Liver (tissue), 9 donors: ENCODE measurements around the gene HES4. TPM values are rescaled to one million over a fixed set of nuclear protein-coding genes. Genes with fewer than 3 reads are reported as not detected.

ENCODE experiments used
- DNase-seq: peaks from one replicate; pipeline ENCODE4 v3.0.0-alpha.2; 2017; ENCODE audit warnings: low spot score
- H3K27ac ChIP-seq, 2 donors: one replicate each; pipeline ENCODE4 v1.7.0; 2013; ENCODE audit warnings: inconsistent platforms in 2 of 2, low read length in 2 of 2, control low read depth in 1 of 2, low read depth in 1 of 2, mild to moderate bottlenecking in 1 of 2
- H3K27me3 ChIP-seq, 4 donors: one replicate each; pipeline versions ENCODE4 v1.6.1 to v1.7.0; 2013; ENCODE audit warnings: low read length in 3 of 4, inconsistent platforms in 1 of 4, mild to moderate bottlenecking in 1 of 4, moderate library complexity in 1 of 4; ENCODE audit not compliant: control insufficient read depth in 4 of 4, insufficient read depth in 4 of 4
- H3K36me3 ChIP-seq, 4 donors: one replicate each; pipeline versions ENCODE4 v1.6.1 to v1.7.0; 2013; ENCODE audit warnings: low read length in 3 of 4, mild to moderate bottlenecking in 3 of 4, low read depth in 1 of 4, moderate library complexity in 1 of 4; ENCODE audit not compliant: control insufficient read depth in 4 of 4, insufficient read depth in 3 of 4
- H3K4me1 ChIP-seq, 4 donors: one replicate each; pipeline versions ENCODE4 v1.6.1 to v1.7.0; 2013; ENCODE audit warnings: low read length in 3 of 4, mild to moderate bottlenecking in 3 of 4, moderate library complexity in 1 of 4; ENCODE audit not compliant: control insufficient read depth in 4 of 4, insufficient read depth in 4 of 4
- H3K4me3 ChIP-seq, 3 donors: one replicate each; pipeline versions ENCODE4 v1.6.1 to v1.7.0; 2013; ENCODE audit warnings: low read length in 3 of 3, control low read depth in 1 of 3, low read depth in 1 of 3, mild to moderate bottlenecking in 1 of 3
- H3K9ac ChIP-seq, 2 donors: one replicate each; pipeline ENCODE4 v1.7.0; 2013; ENCODE audit warnings: low read length in 2 of 2, mild to moderate bottlenecking in 2 of 2, moderate library complexity in 2 of 2, control low read depth in 1 of 2, low read depth in 1 of 2
- H3K9me3 ChIP-seq, 4 donors: one replicate each; pipeline versions ENCODE4 v1.6.1 to v1.7.0; 2013; ENCODE audit warnings: low read length in 3 of 4; ENCODE audit not compliant: control insufficient read depth in 4 of 4
- EGR1 ChIP-seq, 2 donors: IDR thresholded peaks; 2 replicates each; pipeline ENCODE4 v1.6.1; 2016 to 2018; ENCODE audit warnings: antibody characterized with exemption in 2 of 2, low read depth in 2 of 2
- FOXA1 ChIP-seq: IDR thresholded peaks from 2 replicates; pipeline ENCODE4 v1.6.1; 2016; ENCODE audit warnings: antibody characterized with exemption
- FOXA2 ChIP-seq: IDR thresholded peaks from 2 replicates; pipeline ENCODE4 v1.6.1; 2016; ENCODE audit warnings: antibody characterized with exemption
- GABPA ChIP-seq, 2 donors: IDR thresholded peaks in 1 of 2; conservative IDR thresholded peaks in 1 of 2; 2 replicates each; pipeline ENCODE4 v1.6.1; 2016; ENCODE audit warnings: antibody characterized with exemption in 2 of 2, mild to moderate bottlenecking in 1 of 2, moderate library complexity in 1 of 2
- HNF4A ChIP-seq, 2 donors: conservative IDR thresholded peaks; 2 replicates each; pipeline ENCODE4 v1.6.1; 2016; ENCODE audit warnings: antibody characterized with exemption in 2 of 2, mild to moderate bottlenecking in 2 of 2
- HNF4G ChIP-seq: IDR thresholded peaks from 2 replicates; pipeline ENCODE4 v1.6.1; 2016; ENCODE audit warnings: antibody characterized with exemption
- JUND ChIP-seq, 2 donors: IDR thresholded peaks; 2 replicates each; pipeline ENCODE4 v1.6.1; 2016; ENCODE audit warnings: antibody characterized with exemption in 2 of 2
- NR2F2 ChIP-seq: IDR thresholded peaks from 2 replicates; pipeline ENCODE4 v1.6.1; 2016; ENCODE audit warnings: antibody characterized with exemption
- RAD21 ChIP-seq, 2 donors: IDR thresholded peaks; 2 replicates each; pipeline ENCODE4 v1.6.1; 2016; ENCODE audit warnings: antibody characterized with exemption in 2 of 2, mild to moderate bottlenecking in 2 of 2
- RXRA ChIP-seq, 2 donors: IDR thresholded peaks; 2 replicates each; pipeline ENCODE4 v1.6.1; 2017 to 2018; ENCODE audit warnings: antibody characterized with exemption in 2 of 2, mild to moderate bottlenecking in 1 of 2
- SP1 ChIP-seq: IDR thresholded peaks from 2 replicates; pipeline ENCODE4 v1.6.1; 2018; ENCODE audit warnings: antibody characterized with exemption, mild to moderate bottlenecking
- TAF1 ChIP-seq: conservative IDR thresholded peaks from 2 replicates; pipeline ENCODE4 v1.6.1; 2016; ENCODE audit warnings: antibody characterized with exemption, mild to moderate bottlenecking
- YY1 ChIP-seq: IDR thresholded peaks from 2 replicates; pipeline ENCODE4 v1.6.1; 2016; ENCODE audit warnings: antibody characterized with exemption, mild to moderate bottlenecking
- WGBS: extraction: QIAGEN DNeasy Blood & Tissue Kit; methylation state at CpG from one replicate; pipeline ENCODE4 v1.1.7; 2013; 5-methylcytosine and 5-hydroxymethylcytosine counted together
- polyA plus RNA-seq, 2 donors: library from polyadenylated mRNA; stranded (reverse) in 1 of 2; unstranded in 1 of 2; fragments of 200-250 nt in 1 of 2; fragments of >200 nt in 1 of 2; fragmentation: Nextera tagmentation in 1 of 2; extraction: Ambion mirVana in 1 of 2; gene quantifications; one replicate each; pipeline versions ENCODE4 v1.2.1 to v1.2.3, GENCODE V29; 2013 to 2015
- total RNA-seq, 2 donors: library from RNA; depleted of rRNA; stranded (reverse); fragments of >200 nt; gene quantifications; one replicate each; pipeline ENCODE4 v1.2.3, GENCODE V29; 2014
- TF ChIP-seq, protein P1 (sequence below): fragments of 150-350 bp; IDR thresholded peaks from 2 replicates; pipeline ENCODE4 v1.5.1; 2017; ENCODE audit warnings: improper control_type of control experiment, low read depth, low read length; ENCODE audit not compliant: missing input control
- TF ChIP-seq, protein P2 (sequence below): IDR thresholded peaks from 2 replicates; pipeline ENCODE4 v1.6.1; 2016; ENCODE audit warnings: antibody characterized with exemption
- TF ChIP-seq, protein P3 (sequence below): IDR thresholded peaks from 2 replicates; pipeline ENCODE4 v1.6.1; 2016; ENCODE audit warnings: antibody characterized with exemption, mild to moderate bottlenecking
- TF ChIP-seq, protein P4 (sequence below): IDR thresholded peaks from 2 replicates; pipeline ENCODE4 v1.6.1; 2016; ENCODE audit warnings: antibody characterized with exemption
- TF ChIP-seq, protein P5 (sequence below): IDR thresholded peaks from 2 replicates; pipeline ENCODE4 v1.6.1; 2016; ENCODE audit warnings: antibody characterized with exemption
- donor health status: healthy.
- donor health status: healthy.
- donor health status: healthy.
- donor health status: healthy.
- donor health status: healthy.

The HES4 gene
- total and polyA plus RNA-seq, 4 donors, result 0.93 to 1.9 (median 1.7) TPM

DNA sequence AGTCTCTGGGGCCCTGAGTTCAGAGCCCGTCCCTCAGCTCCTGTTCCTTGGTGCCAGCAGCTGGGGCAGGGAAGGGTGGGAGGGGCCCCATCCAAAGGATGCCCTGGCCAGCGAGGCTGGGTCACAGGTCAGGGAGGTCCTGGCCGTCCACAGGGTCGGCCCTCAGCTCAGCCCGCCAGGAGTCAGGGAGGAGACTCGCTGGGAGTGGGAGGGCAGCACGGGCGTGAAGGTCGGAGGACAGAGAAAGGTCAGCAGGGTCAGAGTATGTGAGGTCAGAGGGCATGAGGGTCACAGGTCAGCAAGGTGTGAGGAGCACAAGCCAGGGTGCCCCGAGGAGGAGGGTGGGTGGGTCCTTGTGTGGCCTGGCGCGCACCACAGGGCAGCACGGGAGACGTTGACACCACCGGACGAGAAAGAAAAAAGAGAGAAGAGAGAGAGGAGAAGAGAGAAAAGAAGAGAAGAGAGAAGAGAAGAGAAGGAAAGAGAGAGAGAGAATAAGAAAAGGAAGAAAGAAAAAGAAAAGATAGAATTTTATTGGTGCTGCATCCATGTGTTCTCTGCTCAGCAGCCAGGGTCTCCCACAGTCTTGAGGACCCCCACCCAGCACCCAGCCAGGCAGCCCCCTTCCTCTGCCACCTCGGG lies 25.1 kb downstream of the HES4 start:
- H3K36me3 ChIP-seq, result no peaks in the 10 kb centered on the region
- H3K9ac ChIP-seq, result no peak overlapping the region
- no peak overlapping the region for H3K4me3 ChIP-seq
- TF ChIP-seq RAD21 (IDR thresholded peaks at IDR 0.05) (no peak), YY1 (no peak), SP1 (no peak), FOXA2 (no peak), NR2F2 (no peak)
- TF ChIP-seq, protein P1, sequence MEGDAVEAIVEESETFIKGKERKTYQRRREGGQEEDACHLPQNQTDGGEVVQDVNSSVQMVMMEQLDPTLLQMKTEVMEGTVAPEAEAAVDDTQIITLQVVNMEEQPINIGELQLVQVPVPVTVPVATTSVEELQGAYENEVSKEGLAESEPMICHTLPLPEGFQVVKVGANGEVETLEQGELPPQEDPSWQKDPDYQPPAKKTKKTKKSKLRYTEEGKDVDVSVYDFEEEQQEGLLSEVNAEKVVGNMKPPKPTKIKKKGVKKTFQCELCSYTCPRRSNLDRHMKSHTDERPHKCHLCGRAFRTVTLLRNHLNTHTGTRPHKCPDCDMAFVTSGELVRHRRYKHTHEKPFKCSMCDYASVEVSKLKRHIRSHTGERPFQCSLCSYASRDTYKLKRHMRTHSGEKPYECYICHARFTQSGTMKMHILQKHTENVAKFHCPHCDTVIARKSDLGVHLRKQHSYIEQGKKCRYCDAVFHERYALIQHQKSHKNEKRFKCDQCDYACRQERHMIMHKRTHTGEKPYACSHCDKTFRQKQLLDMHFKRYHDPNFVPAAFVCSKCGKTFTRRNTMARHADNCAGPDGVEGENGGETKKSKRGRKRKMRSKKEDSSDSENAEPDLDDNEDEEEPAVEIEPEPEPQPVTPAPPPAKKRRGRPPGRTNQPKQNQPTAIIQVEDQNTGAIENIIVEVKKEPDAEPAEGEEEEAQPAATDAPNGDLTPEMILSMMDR, result no peak
- no peaks in the 10 kb centered on the region for H3K9me3 ChIP-seq
- DNase-seq, result no peak
- H3K27me3 ChIP-seq, result peaks cover 0 to 26% (median 1%) of the 10 kb centered on the region in 4 donors
- WGBS, result 54% methylated on average over 17 of the region's 17 CpGs
- H3K4me1 ChIP-seq, result peaks cover 0 to 6% (median under 1%) of the 10 kb centered on the region in 4 donors
- H3K27ac ChIP-seq, result no peak overlapping the region

DNA sequence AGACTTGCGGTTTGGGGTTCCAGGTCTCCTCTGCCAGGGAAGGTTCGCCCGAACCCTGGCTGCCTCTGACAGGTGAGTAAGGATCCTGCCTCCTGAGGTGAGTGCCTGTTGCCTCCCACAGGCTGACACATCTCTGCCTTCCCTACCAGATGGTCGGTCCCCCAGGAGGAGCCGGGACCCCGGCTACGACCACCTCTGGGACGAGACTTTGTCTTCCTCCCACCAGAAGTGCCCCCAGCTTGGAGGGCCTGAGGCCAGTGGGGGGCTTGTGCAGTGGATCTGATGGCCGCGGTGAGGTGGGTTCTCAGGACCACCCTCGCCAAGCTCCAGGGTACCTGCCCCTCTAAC lies 25.6 kb downstream of the HES4 start:
- H3K27ac ChIP-seq, result no peak overlapping the region
- WGBS, result 90% methylated on average over 11 of the region's 11 CpGs

More for the DNA sequence above, 25.6 kb downstream of the HES4 start:
- peaks cover 0 to 26% (median 2%) of the 10 kb centered on the region in 4 donors for H3K27me3 ChIP-seq
- H3K9me3 ChIP-seq, result no peaks in the 10 kb centered on the region
- no peak for DNase-seq
- TF ChIP-seq HNF4A (conservative IDR thresholded peaks at IDR 0.05) (no peak), EGR1 (IDR thresholded peaks at IDR 0.05; ENCODE audit: low read depth in 2 of 2) (no peak), HNF4G (no peak), YY1 (no peak), RAD21 (IDR thresholded peaks at IDR 0.05) (no peak), NR2F2 (no peak), RXRA (IDR thresholded peaks at IDR 0.05) (no peak), JUND (IDR thresholded peaks at IDR 0.05) (no peak), SP1 (no peak), FOXA2 (no peak), GABPA (IDR thresholded peaks at IDR 0.05 in 1 of 2, conservative IDR thresholded peaks at IDR 0.05 in 1 of 2) (no peak), TAF1 (no peak), FOXA1 (no peak)
- TF ChIP-seq, protein P1, result no peak
- TF ChIP-seq, protein P2, sequence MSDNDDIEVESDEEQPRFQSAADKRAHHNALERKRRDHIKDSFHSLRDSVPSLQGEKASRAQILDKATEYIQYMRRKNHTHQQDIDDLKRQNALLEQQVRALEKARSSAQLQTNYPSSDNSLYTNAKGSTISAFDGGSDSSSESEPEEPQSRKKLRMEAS, result no peak
- TF ChIP-seq, protein P3, sequence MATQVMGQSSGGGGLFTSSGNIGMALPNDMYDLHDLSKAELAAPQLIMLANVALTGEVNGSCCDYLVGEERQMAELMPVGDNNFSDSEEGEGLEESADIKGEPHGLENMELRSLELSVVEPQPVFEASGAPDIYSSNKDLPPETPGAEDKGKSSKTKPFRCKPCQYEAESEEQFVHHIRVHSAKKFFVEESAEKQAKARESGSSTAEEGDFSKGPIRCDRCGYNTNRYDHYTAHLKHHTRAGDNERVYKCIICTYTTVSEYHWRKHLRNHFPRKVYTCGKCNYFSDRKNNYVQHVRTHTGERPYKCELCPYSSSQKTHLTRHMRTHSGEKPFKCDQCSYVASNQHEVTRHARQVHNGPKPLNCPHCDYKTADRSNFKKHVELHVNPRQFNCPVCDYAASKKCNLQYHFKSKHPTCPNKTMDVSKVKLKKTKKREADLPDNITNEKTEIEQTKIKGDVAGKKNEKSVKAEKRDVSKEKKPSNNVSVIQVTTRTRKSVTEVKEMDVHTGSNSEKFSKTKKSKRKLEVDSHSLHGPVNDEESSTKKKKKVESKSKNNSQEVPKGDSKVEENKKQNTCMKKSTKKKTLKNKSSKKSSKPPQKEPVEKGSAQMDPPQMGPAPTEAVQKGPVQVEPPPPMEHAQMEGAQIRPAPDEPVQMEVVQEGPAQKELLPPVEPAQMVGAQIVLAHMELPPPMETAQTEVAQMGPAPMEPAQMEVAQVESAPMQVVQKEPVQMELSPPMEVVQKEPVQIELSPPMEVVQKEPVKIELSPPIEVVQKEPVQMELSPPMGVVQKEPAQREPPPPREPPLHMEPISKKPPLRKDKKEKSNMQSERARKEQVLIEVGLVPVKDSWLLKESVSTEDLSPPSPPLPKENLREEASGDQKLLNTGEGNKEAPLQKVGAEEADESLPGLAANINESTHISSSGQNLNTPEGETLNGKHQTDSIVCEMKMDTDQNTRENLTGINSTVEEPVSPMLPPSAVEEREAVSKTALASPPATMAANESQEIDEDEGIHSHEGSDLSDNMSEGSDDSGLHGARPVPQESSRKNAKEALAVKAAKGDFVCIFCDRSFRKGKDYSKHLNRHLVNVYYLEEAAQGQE, result no peak
- TF ChIP-seq, protein P4, sequence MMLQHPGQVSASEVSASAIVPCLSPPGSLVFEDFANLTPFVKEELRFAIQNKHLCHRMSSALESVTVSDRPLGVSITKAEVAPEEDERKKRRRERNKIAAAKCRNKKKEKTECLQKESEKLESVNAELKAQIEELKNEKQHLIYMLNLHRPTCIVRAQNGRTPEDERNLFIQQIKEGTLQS, result no peak
- TF ChIP-seq, protein P5, sequence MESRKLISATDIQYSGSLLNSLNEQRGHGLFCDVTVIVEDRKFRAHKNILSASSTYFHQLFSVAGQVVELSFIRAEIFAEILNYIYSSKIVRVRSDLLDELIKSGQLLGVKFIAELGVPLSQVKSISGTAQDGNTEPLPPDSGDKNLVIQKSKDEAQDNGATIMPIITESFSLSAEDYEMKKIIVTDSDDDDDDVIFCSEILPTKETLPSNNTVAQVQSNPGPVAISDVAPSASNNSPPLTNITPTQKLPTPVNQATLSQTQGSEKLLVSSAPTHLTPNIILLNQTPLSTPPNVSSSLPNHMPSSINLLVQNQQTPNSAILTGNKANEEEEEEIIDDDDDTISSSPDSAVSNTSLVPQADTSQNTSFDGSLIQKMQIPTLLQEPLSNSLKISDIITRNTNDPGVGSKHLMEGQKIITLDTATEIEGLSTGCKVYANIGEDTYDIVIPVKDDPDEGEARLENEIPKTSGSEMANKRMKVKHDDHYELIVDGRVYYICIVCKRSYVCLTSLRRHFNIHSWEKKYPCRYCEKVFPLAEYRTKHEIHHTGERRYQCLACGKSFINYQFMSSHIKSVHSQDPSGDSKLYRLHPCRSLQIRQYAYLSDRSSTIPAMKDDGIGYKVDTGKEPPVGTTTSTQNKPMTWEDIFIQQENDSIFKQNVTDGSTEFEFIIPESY, result no peak
- H3K9ac ChIP-seq, result no peak overlapping the region
- no peaks in the 10 kb centered on the region for H3K36me3 ChIP-seq
- peaks cover 0 to 6% (median under 1%) of the 10 kb centered on the region in 4 donors for H3K4me1 ChIP-seq
- no peak overlapping the region for H3K4me3 ChIP-seq
